ENCODE measurements around the gene SERINC3. TPM values are rescaled to one million over a fixed set of nuclear protein-coding genes. Genes with fewer than 3 reads are reported as not detected.
A peak's percentile ranks its signal among the peaks of the same experiment; 100 is the strongest.
"Not testable (repeated sequence)": the region's sequence is repeated elsewhere in the genome, so short reads cannot be mapped to it uniquely, and the experiment has no call there.

The SERINC3 gene
- 61.5 and 90.1 TPM in 2 replicates for total RNA-seq (2014; rRNA removed; shearing (Covaris generic))
- 117 and 126 TPM in 2 replicates for polyA plus RNA-seq (2015; cell fraction: cytosol; rRNA removed)
- polyA plus RNA-seq (2015; cell fraction: nucleus; rRNA removed) = 162 and 168 TPM in 2 replicates

- DNase-seq (ENCODE audit: low read depth) = peak; percentile 93
Observed at GRCh38 chr20:44521484-44522481, at the start of gene SERINC3. Gene SERINC3, minus strand, starts transcription at chr20:44522070. Its CDS starts 119 bp downstream, at chr20:44521951.

- no peak for DNase-seq (ENCODE audit: low read depth)
Observed at GRCh38 chr20:44571362-44571988, 49.6 kb upstream of the SERINC3 start.

- DNase-seq (ENCODE audit: low read depth) = no peak
Observed at GRCh38 chr20:44570367-44570766, 48.5 kb upstream of the SERINC3 start.

- DNase-seq (ENCODE audit: low read depth) = no peak
Observed at GRCh38 chr20:44566811-44567210, 44.9 kb upstream of the SERINC3 start.

GRCh38 chr20:44566018-44566417 lies 44.1 kb upstream of the SERINC3 start:
- no peak for DNase-seq (ENCODE audit: low read depth)

GRCh38 chr20:44561876-44562275 lies 40.0 kb upstream of the SERINC3 start:
- no peak for DNase-seq (ENCODE audit: low read depth)

- DNase-seq (ENCODE audit: low read depth) = not testable (repeated sequence)
Observed at GRCh38 chr20:44560818-44561217, 38.9 kb upstream of the SERINC3 start.

GRCh38 chr20:44560229-44560628 lies 38.4 kb upstream of the SERINC3 start:
- DNase-seq (ENCODE audit: low read depth) = no peak

GRCh38 chr20:44559302-44559701 lies 37.4 kb upstream of the SERINC3 start:
- DNase-seq (ENCODE audit: low read depth) = no peak

GRCh38 chr20:44552950-44553908 lies 31.4 kb upstream of the SERINC3 start:
- peak; percentile 90 for DNase-seq (ENCODE audit: low read depth)

- DNase-seq (ENCODE audit: low read depth) = no peak
Observed at GRCh38 chr20:44552568-44552949, 30.7 kb upstream of the SERINC3 start.

GRCh38 chr20:44552050-44552449 lies 30.2 kb upstream of the SERINC3 start:
- DNase-seq (ENCODE audit: low read depth) = no peak

GRCh38 chr20:44549123-44549522 lies 27.3 kb upstream of the SERINC3 start:
- DNase-seq (ENCODE audit: low read depth) = no peak

- no peak for DNase-seq (ENCODE audit: low read depth)
Observed at GRCh38 chr20:44547419-44547818, 25.5 kb upstream of the SERINC3 start.

GRCh38 chr20:44544263-44544662 lies 22.4 kb upstream of the SERINC3 start:
- DNase-seq (ENCODE audit: low read depth) = no peak

- no peak for DNase-seq (ENCODE audit: low read depth)
Observed at GRCh38 chr20:44543358-44543757, 21.5 kb upstream of the SERINC3 start.

GRCh38 chr20:44542890-44543289 lies 21.0 kb upstream of the SERINC3 start:
- DNase-seq (ENCODE audit: low read depth) = no peak

- no peak for DNase-seq (ENCODE audit: low read depth)
Observed at GRCh38 chr20:44541992-44542391, 20.1 kb upstream of the SERINC3 start.

GRCh38 chr20:44540834-44541233 lies 19.0 kb upstream of the SERINC3 start:
- DNase-seq (ENCODE audit: low read depth) = peak; percentile 64

GRCh38 chr20:44537993-44538392 lies 16.1 kb upstream of the SERINC3 start:
- DNase-seq (ENCODE audit: low read depth) = no peak

GRCh38 chr20:44536175-44536574 lies 14.3 kb upstream of the SERINC3 start:
- no peak for DNase-seq (ENCODE audit: low read depth)
